KMS-11 (cell line): Measurements from ENCODE around the gene BTBD17.

Experiments
- H2AFZ ChIP-seq: fragments of 200-600 bp; sonication (generic); 2 replicates; pipeline ENCODE4 v1.6.1; 2016; ENCODE audit warnings: antibody characterized with exemption, mixed run types, low read depth
- H3K27ac ChIP-seq: fragments of 200-600 bp; sonication (generic); 2 replicates; pipeline ENCODE4 v1.6.1; 2016; ENCODE audit warnings: mild to moderate bottlenecking, mixed run types
- H3K27me3 ChIP-seq: fragments of 200-600 bp; sonication (generic); 2 replicates; pipeline ENCODE4 v1.6.1; 2017; ENCODE audit warnings: mild to moderate bottlenecking, low read depth, mixed run types, moderate library complexity; ENCODE audit not compliant: insufficient read depth
- H3K36me3 ChIP-seq: fragments of 200-600 bp; sonication (generic); 2 replicates; pipeline ENCODE4 v1.6.1; 2017; ENCODE audit warnings: mild to moderate bottlenecking, mixed run types; ENCODE audit not compliant: insufficient read depth
- H3K4me1 ChIP-seq: fragments of 200-600 bp; sonication (generic); 2 replicates; pipeline ENCODE4 v1.6.1; 2016; ENCODE audit warnings: mild to moderate bottlenecking, low read depth, mixed run types; ENCODE audit not compliant: poor library complexity, severe bottlenecking
- H3K4me2 ChIP-seq: fragments of 200-600 bp; sonication (generic); 2 replicates; pipeline ENCODE4 v1.7.0; 2016; ENCODE audit warnings: mild to moderate bottlenecking, mixed run types
- H3K4me3 ChIP-seq: fragments of 200-600 bp; sonication (generic); IDR thresholded peaks from 2 replicates; pipeline ENCODE4 v1.6.1; 2017; ENCODE audit warnings: low read depth, low read length, mixed read lengths; ENCODE audit not compliant: insufficient read depth
- H3K79me2 ChIP-seq: fragments of 200-600 bp; sonication (generic); 2 replicates; pipeline ENCODE4 v1.6.1; 2016; ENCODE audit warnings: low read depth, mixed run types; ENCODE audit not compliant: insufficient read depth
- H3K9ac ChIP-seq: fragments of 200-600 bp; sonication (generic); 2 replicates; pipeline ENCODE4 v1.6.1; 2016; ENCODE audit warnings: mild to moderate bottlenecking, mixed run types
- H4K20me1 ChIP-seq: fragments of 200-600 bp; sonication (generic); 2 replicates; pipeline ENCODE4 v1.6.1; 2016; ENCODE audit warnings: mild to moderate bottlenecking, mixed run types; ENCODE audit not compliant: insufficient read depth
- TF ChIP-seq, protein P1 (sequence below): fragments of 200-600 bp; sonication (generic); conservative IDR thresholded peaks from 2 replicates; pipeline ENCODE4 v1.6.1; 2017; ENCODE audit warnings: low read depth, mild to moderate bottlenecking, antibody characterized with exemption, low read length, moderate library complexity, mixed read lengths

Gene BTBD17

DNA sequence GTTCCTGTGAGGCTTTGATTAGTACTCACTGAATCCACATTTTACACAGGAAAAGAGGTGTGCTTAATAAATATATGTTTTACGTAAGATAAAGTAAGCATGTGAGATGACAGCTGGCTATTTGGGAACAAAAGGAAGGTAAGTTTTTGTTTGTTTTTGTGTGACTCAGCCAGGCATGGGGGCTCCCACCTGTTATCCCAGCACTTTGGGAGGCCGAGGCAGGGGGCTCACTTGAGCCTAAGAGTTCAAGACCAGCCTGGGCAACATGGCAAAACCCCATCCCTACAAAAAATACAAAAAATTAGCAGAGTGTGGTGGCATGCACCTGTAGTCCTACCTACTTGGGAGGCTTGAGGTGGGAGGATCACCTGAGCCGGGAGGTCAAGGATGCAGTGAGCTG, 23.5 kb upstream of the BTBD17 start:
- H3K4me3 ChIP-seq, result no peak overlapping the region
- H4K20me1 ChIP-seq, result no peaks in the 10 kb centered on the region
- H3K9ac ChIP-seq, result no peak overlapping the region
- H3K27ac ChIP-seq, result no peak overlapping the region
- TF ChIP-seq, protein P1, sequence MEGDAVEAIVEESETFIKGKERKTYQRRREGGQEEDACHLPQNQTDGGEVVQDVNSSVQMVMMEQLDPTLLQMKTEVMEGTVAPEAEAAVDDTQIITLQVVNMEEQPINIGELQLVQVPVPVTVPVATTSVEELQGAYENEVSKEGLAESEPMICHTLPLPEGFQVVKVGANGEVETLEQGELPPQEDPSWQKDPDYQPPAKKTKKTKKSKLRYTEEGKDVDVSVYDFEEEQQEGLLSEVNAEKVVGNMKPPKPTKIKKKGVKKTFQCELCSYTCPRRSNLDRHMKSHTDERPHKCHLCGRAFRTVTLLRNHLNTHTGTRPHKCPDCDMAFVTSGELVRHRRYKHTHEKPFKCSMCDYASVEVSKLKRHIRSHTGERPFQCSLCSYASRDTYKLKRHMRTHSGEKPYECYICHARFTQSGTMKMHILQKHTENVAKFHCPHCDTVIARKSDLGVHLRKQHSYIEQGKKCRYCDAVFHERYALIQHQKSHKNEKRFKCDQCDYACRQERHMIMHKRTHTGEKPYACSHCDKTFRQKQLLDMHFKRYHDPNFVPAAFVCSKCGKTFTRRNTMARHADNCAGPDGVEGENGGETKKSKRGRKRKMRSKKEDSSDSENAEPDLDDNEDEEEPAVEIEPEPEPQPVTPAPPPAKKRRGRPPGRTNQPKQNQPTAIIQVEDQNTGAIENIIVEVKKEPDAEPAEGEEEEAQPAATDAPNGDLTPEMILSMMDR, result no peak
- H3K27me3 ChIP-seq, result peaks cover 87% of the 10 kb centered on the region
- H2AFZ ChIP-seq, result no peak overlapping the region
- H3K4me2 ChIP-seq, result no peak overlapping the region
- H3K4me1 ChIP-seq, result no peaks in the 10 kb centered on the region
- H3K79me2 ChIP-seq, result no peaks in the 10 kb centered on the region
- no peaks in the 10 kb centered on the region for H3K36me3 ChIP-seq

DNA sequence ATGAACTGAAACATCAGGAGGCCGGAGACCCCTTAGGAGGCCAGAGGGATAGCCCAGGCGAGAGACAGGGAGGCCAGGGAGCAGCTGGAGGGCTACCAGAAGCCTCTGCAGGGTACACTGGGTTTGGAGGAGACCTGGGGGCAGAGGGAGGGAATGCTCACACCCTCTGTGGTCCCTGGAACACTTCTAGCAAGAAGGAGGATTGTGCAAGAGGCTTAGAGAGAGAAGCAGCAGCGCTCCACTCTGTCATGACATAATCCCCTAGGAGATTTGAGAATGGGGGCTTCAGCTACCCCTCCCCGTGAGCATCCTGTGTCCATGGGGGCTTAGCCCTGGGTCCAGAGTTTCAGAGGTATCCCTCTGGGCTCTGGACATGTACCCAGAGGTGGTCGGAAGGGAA, 21.5 kb upstream of the BTBD17 start:
- Histone ChIP-seq H3K4me1 (no peaks in the 10 kb centered on the region), H4K20me1 (no peaks in the 10 kb centered on the region), H3K4me3 (no peak overlapping the region), H3K79me2 (no peaks in the 10 kb centered on the region), H3K4me2 (no peak overlapping the region), H3K9ac (no peak overlapping the region), H3K36me3 (no peaks in the 10 kb centered on the region), H3K27me3 (peaks cover 92% of the 10 kb centered on the region), H2AFZ (no peak overlapping the region), H3K27ac (no peak overlapping the region)
- TF ChIP-seq, protein P1, result no peak

DNA sequence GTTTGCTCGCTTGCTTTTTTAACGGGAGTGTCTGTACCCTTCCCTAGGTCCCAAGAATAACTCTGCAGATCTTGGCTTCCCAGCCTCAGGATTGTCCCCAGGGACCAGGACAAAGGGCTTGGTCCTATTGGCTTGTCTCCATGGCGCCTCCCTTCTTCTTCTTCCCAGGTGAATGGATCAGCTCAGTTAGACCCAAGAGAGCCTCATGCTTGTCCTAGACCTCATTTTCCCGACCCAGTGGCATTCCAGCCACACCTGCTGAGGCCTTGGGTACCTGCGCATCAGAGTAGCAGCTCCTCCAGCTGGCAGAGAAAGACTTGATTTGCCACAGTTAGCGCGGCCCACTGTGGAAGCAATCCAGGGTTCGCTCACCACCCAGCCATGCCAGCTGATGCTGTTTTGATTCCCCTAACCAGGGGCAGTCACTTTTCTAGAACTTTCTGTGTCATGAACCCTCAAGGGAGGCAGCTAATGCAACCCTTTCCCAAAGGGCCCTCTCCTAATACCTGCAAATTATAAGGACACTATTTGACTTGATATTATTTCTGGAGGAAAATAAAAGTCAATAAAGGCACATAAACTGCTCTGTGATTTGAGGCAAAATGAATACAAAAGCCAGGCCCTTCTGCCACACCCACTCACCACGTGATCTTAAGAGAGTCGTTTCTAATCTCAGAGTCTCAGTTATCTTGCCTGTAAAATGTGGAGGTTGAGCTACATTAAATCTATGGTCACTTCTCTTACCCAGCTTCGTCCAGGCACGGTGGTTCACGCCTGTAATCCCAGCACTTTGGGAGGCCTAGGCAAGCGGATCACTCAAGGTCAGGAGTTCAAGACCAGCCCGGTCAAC, 19.5 kb upstream of the BTBD17 start:
- TF ChIP-seq, protein P1, result no peak
- Histone ChIP-seq H3K4me1 (no peaks in the 10 kb centered on the region), H3K27me3 (peaks cover 92% of the 10 kb centered on the region), H3K36me3 (no peaks in the 10 kb centered on the region), H3K27ac (no peak overlapping the region), H2AFZ (no peak overlapping the region), H3K9ac (no peak overlapping the region), H3K4me3 (no peak overlapping the region), H3K79me2 (no peaks in the 10 kb centered on the region), H3K4me2 (no peak overlapping the region), H4K20me1 (no peaks in the 10 kb centered on the region)

DNA sequence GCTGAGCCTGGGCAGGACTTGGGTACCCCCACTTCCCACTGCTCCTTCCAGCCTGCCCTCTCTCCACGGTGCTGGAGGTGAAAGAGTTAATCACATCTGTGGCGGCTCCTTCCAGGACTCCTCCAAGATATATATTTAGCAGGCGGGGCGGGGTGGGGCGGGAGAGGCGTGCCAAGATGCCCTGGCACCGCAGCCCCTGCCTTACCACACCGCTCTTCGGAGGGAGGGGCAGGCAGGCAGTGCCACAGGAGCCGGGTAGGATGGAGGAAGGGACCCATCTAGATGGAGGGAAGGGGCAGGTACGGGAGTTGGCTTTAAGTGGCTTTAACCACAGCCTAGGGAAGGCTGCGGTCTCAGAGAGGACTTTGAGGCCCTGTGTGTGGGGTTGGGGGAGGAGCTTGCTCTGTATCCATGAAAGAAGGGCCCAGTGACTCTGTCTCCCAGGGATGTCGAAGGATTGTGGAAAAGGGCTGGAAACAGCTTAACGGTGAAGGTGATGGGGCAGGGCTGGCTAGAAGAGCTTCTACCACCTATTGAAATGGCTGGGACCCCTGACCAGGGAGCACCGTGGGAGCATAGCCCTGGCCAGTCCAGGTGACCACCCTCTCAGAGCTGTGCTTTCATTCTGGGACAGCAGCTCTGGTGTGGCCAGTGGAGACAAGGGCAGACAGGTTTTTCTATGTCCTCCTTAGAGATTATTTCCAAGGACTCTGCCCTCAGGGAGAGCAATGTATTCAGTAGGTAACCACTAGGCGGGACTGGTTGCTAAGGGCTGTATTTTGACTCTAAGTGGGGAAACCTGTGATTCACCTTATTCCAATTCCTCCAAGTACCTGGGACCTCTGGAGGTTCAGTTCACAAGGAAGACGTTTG, 18.7 kb upstream of the BTBD17 start:
- no peak overlapping the region for H2AFZ ChIP-seq
- H3K4me1 ChIP-seq, result no peaks in the 10 kb centered on the region

More for the DNA sequence above, 18.7 kb upstream of the BTBD17 start:
- no peak overlapping the region for H3K27ac ChIP-seq
- no peak overlapping the region for H3K4me3 ChIP-seq
- no peaks in the 10 kb centered on the region for H4K20me1 ChIP-seq
- no peak overlapping the region for H3K9ac ChIP-seq
- H3K79me2 ChIP-seq, result no peaks in the 10 kb centered on the region
- TF ChIP-seq, protein P1, result no peak
- peaks cover 93% of the 10 kb centered on the region for H3K27me3 ChIP-seq
- H3K4me2 ChIP-seq, result no peak overlapping the region
- H3K36me3 ChIP-seq, result no peaks in the 10 kb centered on the region
